Testis (tissue), 3 donors: ENCODE results near the gene KBTBD4. TPM values are rescaled to one million over a fixed set of nuclear protein-coding genes. Genes with fewer than 3 reads are reported as not detected.
A peak's percentile ranks its signal among the peaks of the same experiment; 100 is the strongest.
"Not testable (repeated sequence)": the region's sequence is repeated elsewhere in the genome, so short reads cannot be mapped to it uniquely, and the experiment has no call there.

ENCODE experiments used
- DNase-seq: peaks from one replicate; pipeline ENCODE4 v3.0.0-alpha.2; 2019
- H3K27ac ChIP-seq, 2 donors: fragments of 200-600 bp; sonication (generic); one replicate each; pipeline ENCODE4 v1.5.1; 2019
- H3K27me3 ChIP-seq: fragments of 200-600 bp; sonication (generic); one replicate; pipeline ENCODE4 v1.5.1; 2019
- H3K36me3 ChIP-seq: fragments of 200-600 bp; sonication (generic); one replicate; pipeline ENCODE4 v1.5.1; 2017; ENCODE audit warnings: low read depth; ENCODE audit errors: missing control alignments
- H3K4me1 ChIP-seq: fragments of 200-600 bp; sonication (generic); one replicate; pipeline ENCODE4 v1.5.1; 2019
- H3K4me3 ChIP-seq, 2 donors: fragments of 200-600 bp; sonication (generic); one replicate each; pipeline ENCODE4 v1.5.1; 2017 to 2019
- H3K9me3 ChIP-seq: fragments of 200-600 bp; sonication (generic); one replicate; pipeline ENCODE4 v1.5.1; 2017
- CTCF ChIP-seq, 3 experiments: fragments of 450-650 bp in 2 of 3; fragments of 200-600 bp in 1 of 3; sonication (generic) in 1 of 3; IDR thresholded peaks; one replicate each; pipeline ENCODE4 v1.5.1; 2016 to 2019; ENCODE audit warnings: antibody characterized with exemption in 3 of 3, mild to moderate bottlenecking in 2 of 3, moderate library complexity in 1 of 3
- POLR2A ChIP-seq: fragments of 450-650 bp; IDR thresholded peaks from one replicate; pipeline ENCODE4 v1.6.1; 2017; ENCODE audit warnings: antibody characterized with exemption, mild to moderate bottlenecking, moderate library complexity
- WGBS, 2 donors: methylation state at CpG; one replicate each; pipeline ENCODE4 v1.1.5; 2018; 5-methylcytosine and 5-hydroxymethylcytosine counted together
- intact Hi-C: fragments of 100-400 bp; cut with DNase I; formaldehyde crosslinking; loops from one replicate; pipeline ENCODE4 v1.15.1; 2023; ENCODE audit warnings: low total_unique reads
- polyA plus RNA-seq: library from polyadenylated mRNA; stranded (reverse); fragments of 350-450 nt; fragmentation: Illumina TruSeq; extraction: RNeasy Lipid Tissue Mini Kit (QIAGEN cat#74804); gene quantifications from one replicate; pipeline ENCODE4 v1.2.3, GENCODE V29; 2014; ENCODE audit warnings: low read depth, low replicate concordance; ENCODE audit not compliant: insufficient read depth
- total RNA-seq, 2 donors: library from RNA; depleted of rRNA; stranded (reverse); fragments of >200 nt; gene quantifications; one replicate each; pipeline ENCODE4 v1.2.3, GENCODE V29; 2016

Gene KBTBD4
- total and polyA plus RNA-seq, 3 donors from 2014 or later = 27.8 to 35.9 (median 35.5) TPM

GRCh38 chr11:47566149-47566698 is 12.5 kb downstream of the KBTBD4 start:
- no peak for TF ChIP-seq POLR2A
- no peak for TF ChIP-seq CTCF (IDR thresholded peaks at IDR 0.05)
- Histone ChIP-seq H3K36me3 (no peaks in the 10 kb centered on the region), H3K4me3 (peak overlapping the region; percentile 68 to 76), H3K9me3 (no peaks in the 10 kb centered on the region), H3K27ac (peak overlapping the region; percentile 13 to 62), H3K4me1 (peaks cover 4% of the 10 kb centered on the region), H3K27me3 (no peaks in the 10 kb centered on the region)
- 25 to 27% methylated on average over 17 of the region's 17 CpGs for WGBS, 2 donors
- DNase-seq = peak; percentile 37
- intact Hi-C loops = no loop called here

GRCh38 chr11:47565340-47566148 is 13.2 kb downstream of the KBTBD4 start, which contains the start of gene PTPMT1:
Gene PTPMT1, plus strand, starts transcription at chr11:47565599. Its CDS starts 24 bp downstream, at chr11:47565623.
- Histone ChIP-seq H3K9me3 (no peaks in the 10 kb centered on the region), H3K4me3 (peak within 1 kb of the TSS; percentile 68 to 76), H3K36me3 (no peaks in the 10 kb centered on the region), H3K27ac (peak within 1 kb of the TSS; percentile 13 to 62), H3K27me3 (no peaks in the 10 kb centered on the region), H3K4me1 (peaks cover 4% of the 10 kb centered on the region)
- TF ChIP-seq POLR2A (no peak), CTCF (IDR thresholded peaks at IDR 0.05) (no peak)
- 0 to 1% methylated on average over 1 to 48 of the region's 86 CpGs for WGBS, 2 donors
- intact Hi-C loops = no loop called here
- peak; percentile 70 for DNase-seq

- Histone ChIP-seq H3K27me3 (no peaks in the 10 kb centered on the region), H3K27ac (peak overlapping the region; percentile 13 to 62), H3K4me1 (peaks cover 4% of the 10 kb centered on the region), H3K36me3 (no peaks in the 10 kb centered on the region), H3K9me3 (no peaks in the 10 kb centered on the region), H3K4me3 (peak overlapping the region; percentile 68 to 76)
- TF ChIP-seq POLR2A = no peak
- no peak for TF ChIP-seq CTCF (IDR thresholded peaks at IDR 0.05)
- intact Hi-C loops = no loop called here
- 10 to 14% methylated on average over 7 to 10 of the region's 11 CpGs for WGBS, 2 donors
- DNase-seq = no peak
Observed at GRCh38 chr11:47564933-47565339, 13.8 kb downstream of the KBTBD4 start.

GRCh38 chr11:47564366-47564765 is 14.4 kb downstream of the KBTBD4 start:
- intact Hi-C loops = not testable (repeated sequence)
- WGBS, 2 donors = 84 to 92% methylated on average over 10 of the region's 10 CpGs

GRCh38 chr11:47562393-47562792 is 16.4 kb downstream of the KBTBD4 start:
- H3K9me3 ChIP-seq, H3K4me3 ChIP-seq, H3K4me1 ChIP-seq, intact Hi-C loops, H3K36me3 ChIP-seq, H3K27me3 ChIP-seq, DNase-seq, H3K27ac ChIP-seq: not testable (repeated sequence)
- WGBS, 2 donors = 87 to 95% methylated on average over 4 of the region's 4 CpGs

More at GRCh38 chr11:47564366-47564765, 14.4 kb downstream of the KBTBD4 start:
- not testable (repeated sequence) for H3K27ac ChIP-seq, H3K4me1 ChIP-seq, H3K27me3 ChIP-seq, H3K36me3 ChIP-seq, DNase-seq, H3K9me3 ChIP-seq, H3K4me3 ChIP-seq
